Spinal cord (tissue), 10 donors: Measurements from ENCODE around the gene RBMX. TPM values are rescaled to one million over a fixed set of nuclear protein-coding genes. Genes with fewer than 3 reads are reported as not detected.

Source experiments
- DNase-seq, 6 donors: peaks; one replicate each; pipeline versions ENCODE4 v3.0.0 to v3.0.0-alpha.2; 2013 to 2015; ENCODE audit warnings: low spot score in 6 of 6, low read depth in 4 of 6
- H3K27ac ChIP-seq: one replicate; pipeline ENCODE4 v1.5.1; 2013; ENCODE audit warnings: low read depth, low read length, control low read depth
- H3K27me3 ChIP-seq: one replicate; pipeline ENCODE4 v1.6.1; 2013; ENCODE audit warnings: low read length; ENCODE audit not compliant: control insufficient read depth, insufficient read depth
- H3K36me3 ChIP-seq: one replicate; pipeline ENCODE4 v1.6.1; 2013; ENCODE audit warnings: low read length; ENCODE audit not compliant: control insufficient read depth, insufficient read depth
- H3K4me1 ChIP-seq: one replicate; pipeline ENCODE4 v1.6.1; 2013; ENCODE audit warnings: low read length; ENCODE audit not compliant: control insufficient read depth, insufficient read depth
- H3K4me3 ChIP-seq: one replicate; pipeline ENCODE4 v1.5.1; 2013; ENCODE audit warnings: low read depth, low read length, control low read depth
- H3K9me3 ChIP-seq: one replicate; pipeline ENCODE4 v1.6.1; 2013; ENCODE audit warnings: low read length; ENCODE audit not compliant: control insufficient read depth, insufficient read depth
- WGBS: methylation state at CpG from one replicate; pipeline ENCODE4 v1.1.5; 2013; ENCODE audit warnings: missing lambda C conversion rate; ENCODE audit not compliant: insufficient coverage; 5-methylcytosine and 5-hydroxymethylcytosine counted together
- polyA plus RNA-seq, 2 donors: library from polyadenylated mRNA; unstranded; fragments of 120-200 nt; gene quantifications; one replicate each; pipeline ENCODE4 v1.2.1, GENCODE V29; 2013; ENCODE audit not compliant: insufficient read length in 2 of 2
- total RNA-seq, 2 donors: library from RNA; depleted of rRNA in 1 of 2; stranded (reverse); fragments of 120-200 nt in 1 of 2; fragments of >200 nt in 1 of 2; gene quantifications; one replicate each; pipeline versions ENCODE4 v1.2.3 to v1.2.4, GENCODE V29; 2013 to 2014
- donor health status: healthy.

The RBMX gene
- total and polyA plus RNA-seq, 4 donors: 171 to 287 (median 237) TPM

DNA sequence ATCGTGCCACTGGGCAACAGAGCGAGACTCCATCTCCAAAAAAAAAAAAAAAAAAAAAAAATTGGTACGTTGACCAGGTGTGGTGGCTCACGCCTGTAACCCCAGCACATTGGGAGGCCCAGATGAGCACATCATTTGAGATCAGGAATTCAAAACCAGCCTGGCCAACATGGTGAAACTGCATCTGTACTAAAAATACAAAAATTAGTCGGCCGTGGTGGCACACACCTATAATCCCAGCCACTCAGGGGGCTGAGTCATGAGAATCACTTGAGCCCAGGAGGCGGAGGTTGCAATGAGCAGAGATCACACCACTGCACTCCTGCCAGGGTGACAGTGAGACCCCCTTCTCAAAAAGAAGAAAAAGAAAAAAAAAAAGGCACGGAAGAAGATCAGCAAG, 24.5 kb downstream of the RBMX start:
- Histone ChIP-seq H3K4me3 (no peak overlapping the region), H3K36me3 (peaks cover 24% of the 10 kb centered on the region), H3K4me1 (no peaks in the 10 kb centered on the region), H3K9me3 (no peaks in the 10 kb centered on the region), H3K27me3 (no peaks in the 10 kb centered on the region), H3K27ac (no peak overlapping the region)
- WGBS: 35% methylated on average over 2 of the region's 8 CpGs
- DNase-seq: no peak

DNA sequence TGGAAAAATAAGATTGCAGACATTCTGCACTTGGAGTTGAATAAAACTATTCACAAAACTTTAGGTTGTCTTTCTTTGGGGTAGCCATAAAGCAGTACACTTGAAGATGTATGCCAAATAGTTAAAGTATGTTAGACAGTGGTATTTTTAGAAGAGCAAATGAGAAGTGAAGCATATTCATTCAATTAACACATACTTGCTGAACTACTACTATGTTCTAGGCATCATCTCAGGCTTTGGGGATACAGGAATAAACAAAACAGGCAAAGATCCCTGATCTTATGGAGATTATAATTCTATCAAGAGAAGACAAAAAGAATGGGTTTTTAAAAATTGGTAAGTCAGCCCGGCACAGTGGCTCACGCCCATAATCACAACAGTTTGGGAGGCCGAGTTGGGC, 29.0 kb downstream of the RBMX start:
- Histone ChIP-seq H3K27ac (no peak overlapping the region), H3K36me3 (peaks cover 21% of the 10 kb centered on the region), H3K4me1 (no peaks in the 10 kb centered on the region), H3K9me3 (no peaks in the 10 kb centered on the region), H3K4me3 (no peak overlapping the region), H3K27me3 (no peaks in the 10 kb centered on the region)
- DNase-seq: no peak
- WGBS: 100% methylated on average over 1 of the region's 3 CpGs

DNA sequence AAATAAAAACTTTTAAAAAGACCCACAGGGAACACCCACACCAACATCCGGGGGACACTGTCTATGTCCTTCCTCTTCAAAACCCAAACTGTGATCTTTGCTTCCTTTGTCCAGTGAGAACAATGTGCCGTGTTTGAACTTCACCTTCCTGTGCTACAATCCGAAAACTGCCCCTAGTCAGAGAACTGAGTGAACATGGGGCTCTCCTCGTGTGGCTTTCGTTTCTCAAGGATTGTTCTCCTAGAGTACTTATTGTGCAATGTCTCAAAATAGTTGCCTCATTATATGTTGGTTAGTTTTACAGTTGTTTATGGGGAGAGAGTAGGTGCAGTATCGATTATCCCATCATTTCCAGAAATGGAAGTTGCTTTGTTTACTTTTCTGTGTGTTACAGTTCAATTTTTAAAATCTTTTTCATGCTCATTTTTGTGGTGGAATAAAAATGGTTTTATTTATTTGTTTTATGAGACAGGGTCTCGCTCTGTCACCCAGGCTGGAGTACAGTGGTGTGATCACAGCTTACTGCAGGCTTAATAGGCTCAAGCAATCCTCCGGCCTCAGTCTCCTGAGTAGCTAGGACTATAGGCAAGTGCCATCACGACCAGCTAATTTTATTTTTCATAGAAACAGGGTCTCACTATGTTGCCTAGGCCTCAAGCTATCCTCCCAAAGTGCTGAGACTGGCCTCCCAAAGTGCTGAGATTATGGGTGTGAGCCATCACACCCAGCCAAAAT, 29.9 kb downstream of the RBMX start:
- H3K4me3 ChIP-seq: no peak overlapping the region
- H3K9me3 ChIP-seq: no peaks in the 10 kb centered on the region
- H3K27me3 ChIP-seq: no peaks in the 10 kb centered on the region
- H3K36me3 ChIP-seq: peaks cover 19% of the 10 kb centered on the region
- no peak for DNase-seq
- H3K4me1 ChIP-seq: no peaks in the 10 kb centered on the region
- 71% methylated on average over 5 of the region's 9 CpGs for WGBS
- no peak overlapping the region for H3K27ac ChIP-seq

DNA sequence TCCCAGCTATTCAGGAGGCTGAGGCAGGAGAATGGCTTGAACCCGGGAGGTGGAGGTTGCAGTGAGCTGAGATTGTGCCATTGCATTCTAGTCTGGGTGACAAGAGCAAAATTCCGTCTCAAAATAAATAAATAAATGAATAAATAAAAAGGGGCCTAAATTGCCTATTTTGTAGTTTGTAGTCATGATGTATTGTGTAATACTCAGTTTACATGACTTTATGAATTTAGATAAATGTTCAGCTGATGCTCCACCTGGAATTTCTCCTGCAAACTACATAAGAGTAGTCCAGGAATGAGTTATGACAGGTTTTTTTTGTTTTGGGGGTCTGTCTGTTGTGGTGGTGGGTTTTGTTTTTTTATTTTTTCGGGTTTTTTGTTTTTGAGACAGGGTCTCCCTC, 31.1 kb downstream of the RBMX start:
- Histone ChIP-seq H3K27ac (no peak overlapping the region), H3K27me3 (no peaks in the 10 kb centered on the region), H3K36me3 (peaks cover 19% of the 10 kb centered on the region), H3K4me1 (no peaks in the 10 kb centered on the region), H3K9me3 (no peaks in the 10 kb centered on the region), H3K4me3 (no peak overlapping the region)
- WGBS: no CpG with 5 or more reads among the region's 3 CpGs
- no peak for DNase-seq

DNA sequence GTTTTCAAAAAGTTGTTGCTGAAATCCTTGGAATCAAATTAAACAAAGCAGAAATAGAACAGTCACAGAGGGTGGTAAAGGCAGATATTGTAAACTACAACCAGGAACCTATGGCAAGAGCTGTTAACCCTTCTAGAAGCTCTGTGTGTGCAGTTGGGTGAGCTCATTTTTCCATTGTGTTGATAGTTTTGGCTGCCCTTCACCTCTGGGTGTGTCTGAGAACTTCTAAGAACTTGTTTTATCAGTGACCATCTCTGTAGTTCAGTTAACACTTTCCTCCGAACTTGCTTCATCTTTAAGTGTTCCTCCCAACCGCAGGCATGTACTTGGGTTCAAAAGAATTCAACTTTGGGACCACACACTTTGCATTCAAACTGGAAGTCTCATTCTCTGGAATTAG, 32.7 kb downstream of the RBMX start:
- H3K27ac ChIP-seq: no peak overlapping the region
- no peak overlapping the region for H3K4me3 ChIP-seq
- DNase-seq: peak in 1 of 6 donors; percentile 3
- WGBS: 100% methylated on average over 2 of the region's 2 CpGs
- no peaks in the 10 kb centered on the region for H3K27me3 ChIP-seq
- H3K4me1 ChIP-seq: no peaks in the 10 kb centered on the region
- H3K36me3 ChIP-seq: peaks cover 14% of the 10 kb centered on the region
- no peaks in the 10 kb centered on the region for H3K9me3 ChIP-seq

DNA sequence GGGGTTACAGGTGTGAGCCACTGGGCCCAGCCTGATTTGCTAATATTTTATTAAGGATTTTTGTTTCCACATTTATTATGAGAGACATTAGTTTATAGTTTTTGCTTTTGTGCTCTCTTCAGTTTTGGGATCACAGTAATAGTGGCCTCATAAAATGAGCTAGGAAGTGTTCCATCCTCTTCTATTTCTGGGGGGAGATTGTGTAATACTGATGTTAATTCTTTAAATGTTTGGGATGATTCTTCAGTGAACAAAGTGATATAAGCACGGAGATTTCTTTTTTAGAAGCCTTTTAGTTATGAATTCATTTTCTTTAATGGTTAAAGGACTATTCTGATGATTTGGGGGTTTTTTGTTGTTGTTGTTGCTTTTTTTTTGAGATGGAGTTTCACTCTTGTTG, 41.3 kb downstream of the RBMX start:
- Histone ChIP-seq H3K4me3 (no peak overlapping the region), H3K27me3 (no peaks in the 10 kb centered on the region), H3K4me1 (no peaks in the 10 kb centered on the region), H3K36me3 (peaks cover 7% of the 10 kb centered on the region), H3K27ac (no peak overlapping the region), H3K9me3 (no peaks in the 10 kb centered on the region)
- DNase-seq: no peak
- no CpG with 5 or more reads among the region's 1 CpG for WGBS

DNA sequence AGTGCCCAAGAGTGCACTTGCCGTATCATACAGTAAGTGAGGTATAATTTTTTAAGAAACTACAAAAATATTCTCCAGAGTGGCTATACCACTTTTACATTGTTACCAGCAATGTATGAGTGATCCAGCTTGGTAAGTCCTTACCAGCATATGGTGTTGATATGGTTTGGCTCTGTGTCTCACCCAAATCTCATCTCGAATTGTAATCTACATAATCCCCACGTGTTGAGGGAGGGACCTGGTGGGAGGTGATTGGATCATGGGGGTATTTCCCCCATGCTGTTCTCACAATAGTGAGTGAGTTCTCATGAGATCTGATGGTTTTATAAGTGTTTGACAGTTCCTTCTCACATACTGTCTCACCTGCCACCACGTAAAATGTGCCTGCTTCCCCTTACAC, 44.8 kb downstream of the RBMX start:
- no peak for DNase-seq
- H3K36me3 ChIP-seq: peaks cover 3% of the 10 kb centered on the region
- H3K9me3 ChIP-seq: no peaks in the 10 kb centered on the region
- 83% methylated on average over 1 of the region's 4 CpGs for WGBS
- H3K4me3 ChIP-seq: no peak overlapping the region
- H3K4me1 ChIP-seq: no peaks in the 10 kb centered on the region
- no peaks in the 10 kb centered on the region for H3K27me3 ChIP-seq
- no peak overlapping the region for H3K27ac ChIP-seq

DNA sequence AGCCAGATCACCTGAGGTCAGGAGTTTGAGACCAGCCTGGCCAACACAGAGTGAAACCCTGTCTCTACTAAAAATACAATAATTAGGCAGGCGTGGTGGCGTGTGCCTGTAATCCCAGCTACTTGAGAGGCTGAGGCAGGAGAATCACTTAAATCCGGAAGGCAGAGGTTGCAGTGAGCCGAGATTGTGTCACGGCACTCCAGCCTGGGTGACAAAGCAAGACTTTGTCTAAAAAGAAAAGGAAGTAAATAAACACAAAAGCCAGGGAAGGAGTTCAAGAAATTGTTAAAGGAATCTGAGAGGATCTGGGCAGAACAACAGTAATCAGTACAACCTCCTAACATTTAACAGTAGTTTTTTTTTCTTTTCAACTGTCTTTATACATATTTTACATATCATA, 51.1 kb downstream of the RBMX start:
- Histone ChIP-seq H3K27ac (no peak overlapping the region), H3K4me3 (no peak overlapping the region), H3K4me1 (no peaks in the 10 kb centered on the region), H3K27me3 (no peaks in the 10 kb centered on the region), H3K36me3 (no peaks in the 10 kb centered on the region), H3K9me3 (no peaks in the 10 kb centered on the region)
- whole genome bisulfite sequencing: 62% methylated on average over 4 of the region's 5 CpGs
- no peak for DNase-seq

DNA sequence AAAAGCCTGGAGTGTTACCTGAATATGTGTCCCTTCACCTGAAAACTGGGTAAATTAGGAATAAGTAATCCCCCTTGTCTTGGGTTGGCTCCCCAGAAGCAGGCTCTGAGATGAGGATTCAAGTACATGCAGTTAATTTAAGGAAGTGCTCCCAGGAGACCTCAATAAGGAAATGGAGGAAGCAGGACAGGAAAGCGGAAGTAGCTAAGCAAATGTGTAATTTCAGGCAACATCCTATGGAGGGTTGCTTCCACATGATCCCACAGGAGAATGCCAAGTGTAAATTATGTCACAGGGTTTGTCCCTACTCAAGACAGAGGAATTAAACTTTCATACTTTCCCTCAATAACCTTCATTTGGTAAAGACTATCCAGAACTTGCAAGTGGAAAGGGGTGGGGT, 51.7 kb downstream of the RBMX start:
- H3K4me3 ChIP-seq: no peak overlapping the region
- no peak for DNase-seq
- H3K27me3 ChIP-seq: no peaks in the 10 kb centered on the region
- 63% methylated on average over 1 of the region's 1 CpG for WGBS
- no peaks in the 10 kb centered on the region for H3K4me1 ChIP-seq
- H3K9me3 ChIP-seq: no peaks in the 10 kb centered on the region
- no peaks in the 10 kb centered on the region for H3K36me3 ChIP-seq
- H3K27ac ChIP-seq: no peak overlapping the region

DNA sequence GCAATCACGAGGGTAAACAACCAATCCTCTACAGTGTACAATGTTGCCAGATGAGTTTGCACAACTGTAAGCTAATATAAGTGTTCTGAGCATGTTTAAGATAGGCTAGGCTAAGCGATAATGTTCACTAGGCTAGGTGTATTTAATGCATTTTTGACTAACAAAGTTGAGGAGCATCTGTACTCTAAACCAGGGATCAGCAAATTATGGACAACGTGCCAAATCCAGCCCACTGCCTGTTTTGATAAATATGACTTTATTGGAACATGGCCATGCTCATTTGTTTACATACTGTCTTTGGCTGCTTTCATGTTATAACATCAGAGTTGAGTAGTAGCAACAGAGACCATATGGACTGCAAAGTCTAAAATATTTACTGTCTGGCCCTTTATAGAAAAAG, 53.5 kb downstream of the RBMX start:
- H3K4me3 ChIP-seq: no peak overlapping the region
- no peaks in the 10 kb centered on the region for H3K36me3 ChIP-seq
- no peaks in the 10 kb centered on the region for H3K27me3 ChIP-seq

More for the DNA sequence above, 53.5 kb downstream of the RBMX start:
- 73% methylated on average over 2 of the region's 3 CpGs for WGBS
- Histone ChIP-seq H3K4me1 (no peaks in the 10 kb centered on the region), H3K9me3 (no peaks in the 10 kb centered on the region), H3K27ac (no peak overlapping the region)
- DNase-seq: peak in 1 of 6 donors; percentile 3
